DOHH2 (cell line): ENCODE results near the gene SLC26A8.

ENCODE experiments used
- CTCF ChIP-seq: fragments of 200-600 bp; sonication (generic); IDR thresholded peaks from one replicate; pipeline ENCODE4 v1.5.1; 2014; ENCODE audit warnings: antibody characterized with exemption, mild to moderate bottlenecking, low read depth, low read length; ENCODE audit not compliant: poor library complexity, severe bottlenecking
- EZH2phosphoT487 ChIP-seq: fragments of 200-600 bp; sonication (generic); IDR thresholded peaks from 2 replicates; pipeline ENCODE4 v1.6.1; 2017; ENCODE audit warnings: borderline replicate concordance, mild to moderate bottlenecking, antibody characterized with exemption, low read length, moderate library complexity, mixed read lengths

DNA sequence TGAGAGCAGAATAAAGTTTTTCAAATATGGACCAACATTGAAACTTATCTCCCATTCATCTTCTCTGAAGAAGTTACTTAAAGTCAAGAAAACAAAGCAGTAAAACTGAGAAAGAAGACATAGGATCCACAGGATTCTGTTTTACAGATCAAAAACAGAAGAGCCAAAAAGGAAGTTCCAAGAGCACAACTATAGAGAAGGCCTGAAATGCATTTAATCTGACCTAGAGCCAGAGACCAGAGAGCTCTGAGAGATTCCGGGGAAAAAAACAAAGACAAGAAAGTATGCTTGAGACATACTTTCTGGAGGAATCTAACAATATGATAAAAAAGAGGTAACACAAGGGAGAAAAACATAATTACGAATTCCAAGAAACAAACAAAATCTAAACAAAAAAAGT lies 129.7 kb downstream of the SLC26A8 start:
- no peak for TF ChIP-seq CTCF
- no peak for TF ChIP-seq EZH2phosphoT487
